ENCODE data around the gene CYP3A5.

The CYP3A5 gene

DNA sequence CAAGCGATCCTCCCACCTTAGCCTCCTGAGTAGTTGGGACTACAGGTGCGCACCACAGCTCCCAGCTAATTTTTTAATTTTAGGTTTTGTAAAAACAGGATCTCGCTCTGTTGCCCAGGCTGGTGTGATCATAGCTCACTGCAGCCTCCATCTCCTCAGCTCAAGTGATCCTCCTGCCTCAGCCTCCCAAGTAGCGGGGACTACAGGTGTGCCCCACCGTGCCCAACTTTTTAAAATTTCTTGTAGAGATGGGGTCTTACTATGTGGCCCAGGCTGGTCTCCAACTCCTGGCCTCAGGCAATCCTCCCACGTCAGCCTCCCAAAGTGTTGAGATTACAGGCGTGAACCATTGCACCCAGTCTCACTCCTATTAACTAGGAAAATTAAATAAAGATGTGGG, 74.3 kb downstream of the CYP3A5 start:
- no peak for DNase-seq

DNA sequence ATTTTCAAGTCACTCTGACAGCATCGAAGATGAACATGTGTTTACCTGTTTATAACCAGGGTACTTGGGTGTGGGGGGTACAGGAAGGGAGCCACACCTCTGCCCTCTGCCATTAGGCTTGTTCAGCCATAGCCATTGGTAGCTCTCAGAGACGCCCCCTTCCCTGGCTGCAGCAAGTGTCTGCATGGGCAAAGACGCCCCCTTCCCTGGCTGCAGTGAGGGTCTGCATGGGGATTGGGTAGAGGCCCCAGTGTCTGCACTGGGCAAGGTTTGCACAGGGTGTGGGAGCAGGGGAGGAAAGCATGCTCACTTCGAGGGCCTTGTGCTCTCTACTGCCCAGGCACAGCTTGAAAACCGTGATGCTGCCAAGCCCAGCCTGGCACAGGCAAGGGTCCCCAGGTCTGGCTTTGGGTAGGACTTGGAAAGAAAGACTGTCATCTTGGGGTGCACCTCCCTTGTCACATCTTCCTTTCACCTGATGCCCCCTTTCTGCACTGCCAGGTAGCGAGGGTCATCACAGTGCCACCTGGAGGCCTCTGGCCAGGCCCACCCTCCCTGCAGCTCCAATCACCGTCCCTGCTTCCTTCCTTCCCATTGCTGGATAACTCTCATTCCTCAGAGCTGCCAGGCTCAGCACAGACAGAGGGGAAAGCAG, 78.0 kb downstream of the CYP3A5 start:
- DNase-seq: no peak

DNA sequence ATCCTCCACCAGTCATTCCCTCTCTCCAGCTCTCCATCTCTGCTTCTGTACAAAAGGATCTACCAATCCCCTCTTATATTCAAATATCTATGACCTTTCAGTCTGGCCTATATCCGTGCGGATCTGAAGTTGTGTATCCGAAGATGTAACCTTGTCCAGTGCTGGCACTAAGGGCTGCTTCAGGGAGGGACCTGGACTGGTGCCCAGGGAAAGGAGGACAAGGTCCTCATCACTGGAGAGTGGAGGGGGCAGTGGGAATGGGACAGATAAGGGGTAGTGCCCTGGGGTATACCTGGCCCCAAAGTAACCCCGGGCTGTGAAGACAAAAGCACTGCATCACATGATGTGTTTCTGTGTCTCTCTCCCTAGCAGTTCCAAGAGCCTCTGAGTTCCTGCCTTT, 80.0 kb downstream of the CYP3A5 start:
- DNase-seq: no peak
